Skeletal muscle tissue (tissue), 4 donors: ENCODE results near the gene SH2D2A. TPM values are rescaled to one million over a fixed set of nuclear protein-coding genes. Genes with fewer than 3 reads are reported as not detected.

Experiments
- H3K27ac ChIP-seq: one replicate; pipeline ENCODE4 v1.7.0; 2013; ENCODE audit warnings: mild to moderate bottlenecking, low read depth, low read length, inconsistent platforms
- H3K27me3 ChIP-seq, 3 donors: one replicate each; pipeline ENCODE4 v1.7.0; 2013; ENCODE audit warnings: low read length in 3 of 3; ENCODE audit not compliant: control insufficient read depth in 3 of 3, insufficient read depth in 3 of 3
- H3K36me3 ChIP-seq, 3 donors: one replicate each; pipeline ENCODE4 v1.7.0; 2013; ENCODE audit warnings: low read length in 3 of 3; ENCODE audit not compliant: control insufficient read depth in 3 of 3, insufficient read depth in 3 of 3
- H3K4me1 ChIP-seq, 3 donors: one replicate each; pipeline ENCODE4 v1.7.0; 2013; ENCODE audit warnings: low read length in 3 of 3, mild to moderate bottlenecking in 3 of 3; ENCODE audit not compliant: control insufficient read depth in 3 of 3, insufficient read depth in 3 of 3
- H3K4me3 ChIP-seq, 3 donors: one replicate each; pipeline ENCODE4 v1.7.0; 2013; ENCODE audit warnings: low read length in 3 of 3
- H3K9ac ChIP-seq, 3 donors: one replicate each; pipeline ENCODE4 v1.7.0; 2013; ENCODE audit warnings: low read length in 3 of 3, mild to moderate bottlenecking in 3 of 3, moderate library complexity in 2 of 3, low read depth in 1 of 3
- H3K9me3 ChIP-seq, 3 donors: one replicate each; pipeline ENCODE4 v1.7.0; 2013; ENCODE audit warnings: low read length in 3 of 3; ENCODE audit not compliant: control insufficient read depth in 3 of 3
- total RNA-seq: library from RNA; depleted of rRNA; stranded (reverse); fragments of >200 nt; gene quantifications from one replicate; pipeline ENCODE4 v1.2.3, GENCODE V29; 2014
- donor health status: Osteomylitis.

The SH2D2A gene
- total RNA-seq, 1 donor from 2014 or later: not detected

DNA sequence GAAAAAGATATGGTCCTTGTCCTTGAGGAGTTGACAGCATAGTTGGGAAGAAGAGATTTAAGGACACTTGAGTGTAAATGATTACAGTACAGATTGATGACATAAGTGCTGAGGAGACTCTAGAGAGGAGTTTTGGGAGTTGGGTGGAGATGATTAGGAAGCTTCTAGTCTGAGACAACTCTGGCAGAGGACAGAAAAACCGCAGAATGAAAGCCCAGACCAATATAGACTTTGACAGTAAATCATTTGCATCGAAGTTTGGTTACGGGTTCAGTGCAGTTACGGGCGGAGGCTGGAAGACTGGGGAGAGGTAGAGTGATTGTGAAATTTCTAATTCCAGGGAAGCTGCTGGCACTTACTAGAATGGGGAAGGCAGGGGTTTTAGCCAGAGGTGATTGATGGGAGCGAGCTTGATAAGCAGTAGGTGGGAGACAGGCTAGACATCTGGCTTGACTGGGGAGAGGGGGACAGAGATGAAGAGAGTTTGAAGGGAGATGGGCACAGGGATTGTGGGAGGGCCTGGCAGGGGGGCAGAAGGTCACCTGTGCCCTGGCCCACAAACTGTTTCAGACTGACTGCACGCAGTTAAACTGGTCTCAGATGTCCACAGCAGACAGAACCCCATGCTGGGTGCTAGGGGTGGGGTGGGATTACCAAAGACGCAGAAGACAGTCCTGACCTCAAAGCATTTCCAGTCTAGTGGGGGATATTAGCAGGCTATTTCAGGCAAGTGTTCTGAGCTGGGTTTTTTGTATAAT, 20.1 kb downstream of the SH2D2A start:
- no peak overlapping the region for H3K9ac ChIP-seq
- H3K27ac ChIP-seq: no peak overlapping the region
- H3K9me3 ChIP-seq: no peaks in the 10 kb centered on the region
- H3K4me1 ChIP-seq: peaks cover 11 to 15% (median 13%) of the 10 kb centered on the region in 3 donors
- H3K36me3 ChIP-seq: peaks cover 47 to 75% (median 64%) of the 10 kb centered on the region in 3 donors
- no peak overlapping the region for H3K4me3 ChIP-seq
- H3K27me3 ChIP-seq: no peaks in the 10 kb centered on the region

DNA sequence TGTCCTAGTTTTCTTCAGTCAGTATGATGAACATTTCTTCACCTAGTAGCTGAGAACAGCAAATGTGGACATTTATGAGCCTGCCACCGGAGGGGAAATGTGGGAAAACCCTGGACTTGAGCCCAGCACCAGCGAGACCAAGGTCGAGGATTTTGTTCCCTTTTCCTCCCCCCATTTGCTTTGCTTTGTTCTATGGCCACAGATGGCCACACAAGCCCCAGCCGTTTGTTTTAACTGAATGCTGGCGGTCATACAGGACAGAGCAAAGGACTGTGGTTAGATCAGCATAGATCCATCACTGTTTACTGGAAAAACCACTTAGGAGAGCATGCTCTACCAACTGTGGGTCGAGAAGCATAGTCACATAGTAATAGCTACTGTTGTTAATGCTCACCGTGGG, 20.9 kb downstream of the SH2D2A start:
- H3K36me3 ChIP-seq: peaks cover 45 to 78% (median 72%) of the 10 kb centered on the region in 3 donors
- peaks cover 4 to 8% (median 5%) of the 10 kb centered on the region in 3 donors for H3K4me1 ChIP-seq
- H3K4me3 ChIP-seq: no peak overlapping the region
- no peak overlapping the region for H3K9ac ChIP-seq
- H3K27me3 ChIP-seq: no peaks in the 10 kb centered on the region
- H3K9me3 ChIP-seq: no peaks in the 10 kb centered on the region
- no peak overlapping the region for H3K27ac ChIP-seq

DNA sequence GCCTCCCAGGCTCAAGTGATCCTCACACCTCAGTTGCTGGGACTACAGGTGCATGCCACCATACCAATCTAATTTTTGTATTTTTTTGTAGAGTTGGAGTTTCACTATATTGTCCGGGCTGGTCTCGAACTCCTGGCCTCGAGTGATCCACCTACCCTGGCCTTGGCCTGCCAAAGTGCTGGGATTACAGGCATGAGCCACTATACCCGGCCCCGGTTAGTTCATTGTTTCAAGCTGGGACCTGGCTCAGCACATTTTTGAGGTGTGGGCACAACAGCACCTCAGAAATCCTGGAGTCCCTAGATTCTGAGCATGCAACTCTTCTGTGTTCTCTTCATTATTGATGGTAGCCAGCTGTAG, 21.3 kb downstream of the SH2D2A start:
- Histone ChIP-seq H3K27me3 (no peaks in the 10 kb centered on the region), H3K9me3 (no peaks in the 10 kb centered on the region), H3K27ac (no peak overlapping the region), H3K4me1 (peaks cover 0 to 5% (median 1%) of the 10 kb centered on the region in 3 donors), H3K36me3 (peaks cover 42 to 74% (median 72%) of the 10 kb centered on the region in 3 donors), H3K9ac (no peak overlapping the region), H3K4me3 (no peak overlapping the region)

GRCh38 chr1:156794506-156795373, 21.9 kb downstream of the SH2D2A start:
- H3K4me3 ChIP-seq: no peak overlapping the region
- no peak overlapping the region for H3K9ac ChIP-seq
- no peak overlapping the region for H3K27ac ChIP-seq
- peaks cover 45 to 72% (median 70%) of the 10 kb centered on the region in 3 donors for H3K36me3 ChIP-seq
- H3K4me1 ChIP-seq: no peaks in the 10 kb centered on the region
- no peaks in the 10 kb centered on the region for H3K27me3 ChIP-seq
- no peaks in the 10 kb centered on the region for H3K9me3 ChIP-seq

DNA sequence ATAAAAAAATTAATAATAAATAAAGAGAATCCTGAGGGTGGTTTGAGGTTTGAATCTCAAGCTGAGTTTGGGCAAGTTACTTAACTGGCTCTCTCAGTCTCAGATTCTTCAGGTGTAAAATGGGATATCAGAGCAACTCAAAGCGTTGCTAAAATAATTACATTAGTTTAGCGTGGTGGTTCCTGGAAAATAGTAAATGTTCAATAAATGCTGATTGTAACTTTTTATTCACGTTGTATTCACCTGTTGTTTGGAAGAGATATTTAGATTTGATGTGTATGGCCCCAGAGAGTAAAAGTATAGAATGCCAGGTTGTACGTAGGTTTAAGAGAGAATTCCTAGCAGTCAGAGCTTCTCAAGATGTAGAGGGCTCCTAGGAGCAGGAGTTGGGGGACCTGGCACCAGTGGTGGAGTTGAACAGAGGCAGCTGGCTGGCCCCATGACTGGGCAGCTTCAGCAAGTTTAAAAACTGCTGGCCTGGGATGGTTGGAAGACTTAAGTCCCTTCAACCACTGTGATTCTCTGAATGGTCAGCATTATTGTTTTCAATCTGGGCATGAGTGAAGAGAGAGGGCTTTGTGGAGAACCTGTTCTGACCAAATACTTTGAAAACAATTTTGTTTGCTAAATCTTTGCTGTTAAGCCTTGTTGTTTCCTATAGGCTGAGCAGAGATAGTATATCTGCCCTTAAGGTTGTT, 26.9 kb downstream of the SH2D2A start:
- Histone ChIP-seq H3K4me3 (no peak overlapping the region), H3K4me1 (no peaks in the 10 kb centered on the region), H3K36me3 (peaks cover 38 to 50% (median 47%) of the 10 kb centered on the region in 3 donors), H3K9me3 (no peaks in the 10 kb centered on the region), H3K9ac (no peak overlapping the region), H3K27ac (no peak overlapping the region), H3K27me3 (no peaks in the 10 kb centered on the region)

GRCh38 chr1:156788136-156788535, 28.5 kb downstream of the SH2D2A start:
- no peak overlapping the region for H3K9ac ChIP-seq
- no peak overlapping the region for H3K4me3 ChIP-seq
- no peaks in the 10 kb centered on the region for H3K4me1 ChIP-seq
- no peak overlapping the region for H3K27ac ChIP-seq
- peaks cover 37 to 47% (median 43%) of the 10 kb centered on the region in 3 donors for H3K36me3 ChIP-seq
- H3K9me3 ChIP-seq: no peaks in the 10 kb centered on the region
- H3K27me3 ChIP-seq: no peaks in the 10 kb centered on the region

- H3K36me3 ChIP-seq: peaks cover 31 to 40% (median 33%) of the 10 kb centered on the region in 3 donors
These were observed 30.0 kb downstream of the SH2D2A start for GRCh38 chr1:156786640-156787039.

GRCh38 chr1:156785458-156785857, 31.2 kb downstream of the SH2D2A start:
- H3K27ac ChIP-seq: no peak overlapping the region
- H3K4me1 ChIP-seq: peaks cover 0 to 11% (median 0%) of the 10 kb centered on the region in 3 donors
- no peak overlapping the region for H3K9ac ChIP-seq
- no peak overlapping the region for H3K4me3 ChIP-seq
- H3K27me3 ChIP-seq: no peaks in the 10 kb centered on the region
- H3K36me3 ChIP-seq: peaks cover 23 to 37% (median 26%) of the 10 kb centered on the region in 3 donors
- H3K9me3 ChIP-seq: no peaks in the 10 kb centered on the region

More at GRCh38 chr1:156786640-156787039, 30.0 kb downstream of the SH2D2A start:
- no peak overlapping the region for H3K4me3 ChIP-seq
- H3K27ac ChIP-seq: no peak overlapping the region
- H3K4me1 ChIP-seq: peaks cover 0 to 4% (median 0%) of the 10 kb centered on the region in 3 donors
- H3K9me3 ChIP-seq: no peaks in the 10 kb centered on the region
- H3K9ac ChIP-seq: no peak overlapping the region
- no peaks in the 10 kb centered on the region for H3K27me3 ChIP-seq

- no peak overlapping the region for H3K27ac ChIP-seq
- H3K9me3 ChIP-seq: no peaks in the 10 kb centered on the region
- H3K4me1 ChIP-seq: peaks cover 5 to 17% (median 11%) of the 10 kb centered on the region in 3 donors
- peaks cover 15 to 23% (median 19%) of the 10 kb centered on the region in 3 donors for H3K36me3 ChIP-seq
- H3K9ac ChIP-seq: no peak overlapping the region
- no peaks in the 10 kb centered on the region for H3K27me3 ChIP-seq
- H3K4me3 ChIP-seq: no peak overlapping the region
These were observed 35.0 kb downstream of the SH2D2A start for GRCh38 chr1:156781585-156782186.
